SU-DHL-6 (cell line): ENCODE measurements around the gene DUSP3.

ENCODE experiments used
- H2AFZ ChIP-seq: fragments of 200-600 bp; sonication (generic); 2 replicates; pipeline ENCODE4 v1.6.1; 2014; ENCODE audit warnings: low read depth, mild to moderate bottlenecking, moderate library complexity, mixed read lengths, antibody characterized with exemption, low read length; ENCODE audit not compliant: severe bottlenecking
- H3F3A ChIP-seq: fragments of 200-600 bp; shearing (Covaris generic); 2 replicates; pipeline ENCODE4 v1.6.0; 2016; ENCODE audit warnings: antibody characterized with exemption, mild to moderate bottlenecking; ENCODE audit not compliant: insufficient read depth
- H3K27ac ChIP-seq: fragments of 200-600 bp; sonication (generic); 2 replicates; pipeline ENCODE4 v1.5.1; 2016; ENCODE audit warnings: low read depth, mild to moderate bottlenecking, low read length, moderate library complexity, mixed read lengths
- H3K27me3 ChIP-seq: fragments of 200-600 bp; sonication (generic), shearing (Covaris generic); 2 replicates; pipeline ENCODE4 v1.6.0; 2014; ENCODE audit warnings: mild to moderate bottlenecking, low read length
- H3K36me3 ChIP-seq: fragments of 200-600 bp; sonication (generic); 2 replicates; pipeline ENCODE4 v1.6.1; 2014; ENCODE audit warnings: mild to moderate bottlenecking, low read length, mixed read lengths
- H3K4me2 ChIP-seq: fragments of 300-600, 200-600 bp; shearing (Covaris generic), sonication (generic); 2 replicates; pipeline ENCODE4 v1.6.0; 2014; ENCODE audit warnings: low read length, low read depth, mild to moderate bottlenecking; ENCODE audit not compliant: poor library complexity, severe bottlenecking
- H3K4me3 ChIP-seq: fragments of 200-600 bp; sonication (generic); 2 replicates; pipeline ENCODE4 v1.5.1; 2014; ENCODE audit warnings: antibody characterized with exemption, low read length, mild to moderate bottlenecking, mixed read lengths; ENCODE audit not compliant: insufficient read depth, poor library complexity, severe bottlenecking
- H3K79me2 ChIP-seq: fragments of 200-600 bp; sonication (generic); 2 replicates; pipeline ENCODE4 v1.6.1; 2014; ENCODE audit warnings: mild to moderate bottlenecking, low read length, moderate library complexity; ENCODE audit not compliant: insufficient read depth
- H3K9ac ChIP-seq: fragments of 200-600 bp; sonication (generic); 2 replicates; pipeline ENCODE4 v1.7.0; 2014; ENCODE audit warnings: mild to moderate bottlenecking, low read length
- H3K9me2 ChIP-seq: fragments of 200-600 bp; sonication (generic); replicated peaks from 2 replicates; pipeline ENCODE4 v1.6.1; 2014; ENCODE audit warnings: low read length; ENCODE audit not compliant: insufficient read depth
- H3K9me3 ChIP-seq: fragments of 200-600 bp; sonication (generic); 2 replicates; pipeline ENCODE4 v1.6.1; 2014; ENCODE audit warnings: low read length, mixed read lengths; ENCODE audit not compliant: insufficient read depth
- H4K20me1 ChIP-seq: fragments of 200-600 bp; sonication (generic); 2 replicates; pipeline ENCODE4 v1.6.1; 2014; ENCODE audit warnings: low read depth, mild to moderate bottlenecking, antibody characterized with exemption, low read length, moderate library complexity, mixed read lengths
- EZH2phosphoT487 ChIP-seq: fragments of 200-600 bp; sonication (generic), shearing (Covaris generic); conservative IDR thresholded peaks from 2 replicates; pipeline ENCODE4 v1.6.1; 2018; ENCODE audit warnings: mild to moderate bottlenecking, antibody characterized with exemption, low read length, moderate library complexity, mixed read lengths
- TF ChIP-seq, protein P1 (sequence below): fragments of 200-600 bp; sonication (generic); IDR thresholded peaks from one replicate; pipeline ENCODE4 v1.5.1; 2017; ENCODE audit warnings: antibody characterized with exemption, mild to moderate bottlenecking, low read length, moderate library complexity; ENCODE audit not compliant: insufficient read depth, poor library complexity, severe bottlenecking

DUSP3 gene

DNA sequence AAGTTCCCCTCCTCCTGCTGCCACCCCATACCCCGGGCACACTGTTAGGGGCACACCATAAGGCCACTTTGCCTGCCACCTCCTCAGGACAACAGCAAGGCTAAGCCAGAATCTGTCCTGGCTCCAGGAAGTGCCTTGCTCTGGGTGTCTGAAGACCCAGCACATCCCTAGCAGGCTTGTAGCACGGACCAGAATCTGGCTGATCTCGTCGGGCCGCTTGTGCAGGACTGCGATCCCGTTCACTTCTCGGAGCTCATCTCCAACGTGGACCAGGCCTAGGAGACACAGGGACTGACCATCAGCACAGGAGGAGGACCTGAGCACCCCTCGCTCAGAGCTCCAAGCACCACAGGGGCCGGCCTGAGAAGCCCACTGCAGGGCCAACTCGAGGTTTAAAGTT lies 46.8 kb upstream of the DUSP3 start:
- Histone ChIP-seq H3K4me2 (no peak overlapping the region), H3K9me2 (no peaks in the 10 kb centered on the region), H4K20me1 (no peaks in the 10 kb centered on the region), H3K9me3 (no peaks in the 10 kb centered on the region), H3K4me3 (no peak overlapping the region), H3K9ac (no peak overlapping the region), H3K27ac (no peak overlapping the region), H2AFZ (no peak overlapping the region), H3F3A (no peaks in the 10 kb centered on the region), H3K27me3 (0 out of 2 replicates have a peak, but pooled peaks cover 6% of the 10 kb centered on the region), H3K79me2 (no peaks in the 10 kb centered on the region), H3K36me3 (no peaks in the 10 kb centered on the region)
- TF ChIP-seq, protein P1, sequence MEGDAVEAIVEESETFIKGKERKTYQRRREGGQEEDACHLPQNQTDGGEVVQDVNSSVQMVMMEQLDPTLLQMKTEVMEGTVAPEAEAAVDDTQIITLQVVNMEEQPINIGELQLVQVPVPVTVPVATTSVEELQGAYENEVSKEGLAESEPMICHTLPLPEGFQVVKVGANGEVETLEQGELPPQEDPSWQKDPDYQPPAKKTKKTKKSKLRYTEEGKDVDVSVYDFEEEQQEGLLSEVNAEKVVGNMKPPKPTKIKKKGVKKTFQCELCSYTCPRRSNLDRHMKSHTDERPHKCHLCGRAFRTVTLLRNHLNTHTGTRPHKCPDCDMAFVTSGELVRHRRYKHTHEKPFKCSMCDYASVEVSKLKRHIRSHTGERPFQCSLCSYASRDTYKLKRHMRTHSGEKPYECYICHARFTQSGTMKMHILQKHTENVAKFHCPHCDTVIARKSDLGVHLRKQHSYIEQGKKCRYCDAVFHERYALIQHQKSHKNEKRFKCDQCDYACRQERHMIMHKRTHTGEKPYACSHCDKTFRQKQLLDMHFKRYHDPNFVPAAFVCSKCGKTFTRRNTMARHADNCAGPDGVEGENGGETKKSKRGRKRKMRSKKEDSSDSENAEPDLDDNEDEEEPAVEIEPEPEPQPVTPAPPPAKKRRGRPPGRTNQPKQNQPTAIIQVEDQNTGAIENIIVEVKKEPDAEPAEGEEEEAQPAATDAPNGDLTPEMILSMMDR, result no peak
- no peak for TF ChIP-seq EZH2phosphoT487

GRCh38 chr17:43823350-43824084 lies 44.7 kb upstream of the DUSP3 start:
- Histone ChIP-seq H3K4me2 (no peak overlapping the region), H3K4me3 (no peak overlapping the region), H3K27ac (no peak overlapping the region), H3K27me3 (0 out of 2 replicates have a peak, but pooled peaks cover 6% of the 10 kb centered on the region), H3K9me2 (no peaks in the 10 kb centered on the region), H3K36me3 (no peaks in the 10 kb centered on the region), H2AFZ (no peak overlapping the region), H3K79me2 (no peaks in the 10 kb centered on the region), H4K20me1 (no peaks in the 10 kb centered on the region), H3K9me3 (no peaks in the 10 kb centered on the region), H3F3A (no peaks in the 10 kb centered on the region), H3K9ac (no peak overlapping the region)
- TF ChIP-seq, protein P1, result no peak
- TF ChIP-seq EZH2phosphoT487, result no peak

GRCh38 chr17:43822570-43823190 lies 43.9 kb upstream of the DUSP3 start:
- no peak overlapping the region for H2AFZ ChIP-seq
- H3K4me2 ChIP-seq, result no peak overlapping the region
- no peak overlapping the region for H3K4me3 ChIP-seq
- no peaks in the 10 kb centered on the region for H3K36me3 ChIP-seq
- H3K9me2 ChIP-seq, result no peaks in the 10 kb centered on the region
- no peaks in the 10 kb centered on the region for H3K9me3 ChIP-seq
- H3K79me2 ChIP-seq, result no peaks in the 10 kb centered on the region
- no peaks in the 10 kb centered on the region for H4K20me1 ChIP-seq
- H3F3A ChIP-seq, result no peaks in the 10 kb centered on the region
- H3K9ac ChIP-seq, result no peak overlapping the region
- H3K27me3 ChIP-seq, result 0 out of 2 replicates have a peak, but pooled peaks cover 6% of the 10 kb centered on the region
- H3K27ac ChIP-seq, result no peak overlapping the region
- TF ChIP-seq, protein P1, result no peak
- no peak for TF ChIP-seq EZH2phosphoT487
